Heart left ventricle (tissue), 16 donors: ENCODE data around the gene GCNT4. TPM values are rescaled to one million over a fixed set of nuclear protein-coding genes. Genes with fewer than 3 reads are reported as not detected.

Experiments
- ATAC-seq, 4 donors: fragments of 200-7000 bp; cut with Tn5 transposase; one replicate each; pipeline ENCODE4 v1.9.1; 2020 to 2022; ENCODE audit warnings: moderate library complexity in 4 of 4, mild to moderate bottlenecking in 3 of 4, moderate number of reproducible peaks in 1 of 4
- DNase-seq, 5 donors: peaks; one replicate each; pipeline ENCODE4 v3.0.0-alpha.2; 2020
- H3K27ac ChIP-seq, 12 donors: fragments of 200-600 bp; sonication (generic) in 4 of 12; one replicate each; pipeline versions ENCODE4 v1.5.0 to v1.8.0; 2016 to 2022; ENCODE audit warnings: mild to moderate bottlenecking in 2 of 12
- H3K27me3 ChIP-seq, 9 donors: fragments of 200-600 bp; sonication (generic) in 2 of 9; one replicate each; pipeline versions ENCODE4 v1.5.1 to v1.8.0; 2016 to 2022; ENCODE audit warnings: mild to moderate bottlenecking in 3 of 9
- H3K36me3 ChIP-seq, 9 donors: fragments of 200-600 bp; sonication (generic) in 2 of 9; one replicate each; pipeline versions ENCODE4 v1.5.0 to v1.8.0; 2018 to 2022; ENCODE audit warnings: mild to moderate bottlenecking in 2 of 9
- H3K4me1 ChIP-seq, 12 donors: fragments of 200-600 bp; sonication (generic) in 4 of 12; one replicate each; pipeline versions ENCODE4 v1.5.0 to v1.8.0; 2016 to 2022; ENCODE audit warnings: mild to moderate bottlenecking in 3 of 12
- H3K4me3 ChIP-seq, 12 donors: fragments of 200-600 bp; sonication (generic) in 4 of 12; one replicate each; pipeline versions ENCODE4 v1.5.0 to v1.8.0; 2017 to 2022; ENCODE audit warnings: mild to moderate bottlenecking in 9 of 12, moderate library complexity in 4 of 12
- H3K9me3 ChIP-seq, 12 donors: fragments of 200-600 bp; sonication (generic) in 4 of 12; one replicate each; pipeline versions ENCODE4 v1.5.0 to v1.8.0; 2016 to 2022; ENCODE audit warnings: mild to moderate bottlenecking in 1 of 12
- CTCF ChIP-seq, 12 donors: fragments of 200-600 bp; sonication (generic) in 4 of 12; IDR thresholded peaks; one replicate each; pipeline versions ENCODE4 v1.5.0 to v1.8.0; 2018 to 2022; ENCODE audit warnings: antibody characterized with exemption in 12 of 12, mild to moderate bottlenecking in 5 of 12
- POLR2A ChIP-seq, 2 donors: fragments of 450-650 bp; IDR thresholded peaks; one replicate each; pipeline ENCODE4 v1.6.1; 2017; ENCODE audit warnings: antibody characterized with exemption in 2 of 2, mild to moderate bottlenecking in 2 of 2, moderate library complexity in 2 of 2
- WGBS, 4 donors: extraction: QIAGEN DNeasy Blood & Tissue Kit in 2 of 4; methylation state at CpG; one replicate each; pipeline versions ENCODE4 v1.1.5 to v1.1.7; 2013 to 2018; 5-methylcytosine and 5-hydroxymethylcytosine counted together
- intact Hi-C, 10 donors: fragments of 100-400 bp; cut with DNase I; formaldehyde crosslinking; loops; one replicate each; pipeline versions ENCODE4 v1.11.1 to v1.14.2; 2022
- polyA plus RNA-seq, 2 donors: library from polyadenylated mRNA; stranded (reverse); fragments of 200-250 nt; gene quantifications; one replicate each; pipeline ENCODE4 v1.2.3, GENCODE V29; 2013
- total RNA-seq, 9 donors: library from RNA; depleted of rRNA in 2 of 9; stranded (reverse); fragments of >200 nt in 2 of 9; fragmentation: NEBNext Ultra II Directional in 3 of 9; extraction: Animal tissue kit (Norgen Biotek cat#: 25700) in 3 of 9; gene quantifications; one replicate each; pipeline versions ENCODE4 v1.1.0 to v1.2.4, GENCODE V29; 2016 to 2023
- donor health status: ischemic (EF 13 %, LVEDD 7.1; RV severe dilation, severe dysfunction).
- donor health status: healthy with polysubstance abuse.
- donor health status: DM: no; HTN: yes; CAD: no.
- donor health status: DM: no; HTN: no; CAD: no.
- donor health status: ischemic (EF 25% LVEDD 6.9; RV normal size, moderate dysfunction).
- donor health status: ischemic (EF 25% LVEDD 5.7; RV mildly dilated, moderate dysfunction).
- donor health status: healthy.
- donor health status: DM: yes; HTN: yes; CAD: no.
- donor health status: ischemic (EF 35%, LVEDD 5.7; RV mildly dilated, moderate dysfunction).
- donor health status: nonischemic (EF 11% LVEDD 7.7; RV severe dilation, severe dysfunction).
- donor health status: DM: yes; HTN: yes; CAD: no.
- donor health status: PGD.
- donor health status: ischemic (EF 29% LVEDD 5.4; RV normal size, mild dysfunction).
- donor health status: nonischemic (EF 23%, LVEDD 6.1; RV moderate dilation, normal function).

Gene GCNT4
- total and polyA plus RNA-seq, 11 donors, result 0.07 to 0.60 (median 0.37) TPM

- no peak for DNase-seq
- Histone ChIP-seq H3K9me3 (no peaks in the 10 kb centered on the region), H3K27ac (no peak overlapping the region), H3K27me3 (no peaks in the 10 kb centered on the region), H3K4me1 (no peaks in the 10 kb centered on the region), H3K4me3 (no peak overlapping the region), H3K36me3 (no peaks in the 10 kb centered on the region)
- ATAC-seq, result no peak
- TF ChIP-seq POLR2A (IDR thresholded peaks at IDR 0.05) (no peak), CTCF (IDR thresholded peaks at IDR 0.05) (no peak)
- intact Hi-C loops, result no loop called here
Measured at GRCh38 chr5:75072061-75072460, 19.7 kb upstream of the GCNT4 start.

GRCh38 chr5:75071100-75071499 is 18.7 kb upstream of the GCNT4 start:
- Histone ChIP-seq H3K27me3 (no peaks in the 10 kb centered on the region), H3K9me3 (no peaks in the 10 kb centered on the region), H3K27ac (no peak overlapping the region), H3K4me3 (no peak overlapping the region), H3K4me1 (no peaks in the 10 kb centered on the region), H3K36me3 (no peaks in the 10 kb centered on the region)
- intact Hi-C loops, result no loop called here
- no peak for DNase-seq
- TF ChIP-seq POLR2A (IDR thresholded peaks at IDR 0.05), result no peak
- TF ChIP-seq CTCF (IDR thresholded peaks at IDR 0.05), result no peak
- ATAC-seq, result no peak

- WGBS, 4 donors, result 87 to 92% (median 91%) methylated on average over 3 of the region's 3 CpGs
- Histone ChIP-seq H3K27ac (no peak overlapping the region), H3K4me1 (no peaks in the 10 kb centered on the region), H3K9me3 (no peaks in the 10 kb centered on the region), H3K4me3 (no peak overlapping the region), H3K27me3 (no peaks in the 10 kb centered on the region), H3K36me3 (no peaks in the 10 kb centered on the region)
- intact Hi-C loops, result no loop called here
- DNase-seq (no peak), ATAC-seq (no peak)
- TF ChIP-seq CTCF (IDR thresholded peaks at IDR 0.05) (no peak), POLR2A (IDR thresholded peaks at IDR 0.05) (no peak)
Measured at GRCh38 chr5:75067434-75067833, 15.1 kb upstream of the GCNT4 start.

GRCh38 chr5:75062925-75063531 is 10.7 kb upstream of the GCNT4 start:
- DNase-seq, result no peak
- TF ChIP-seq POLR2A (IDR thresholded peaks at IDR 0.05) (no peak), CTCF (IDR thresholded peaks at IDR 0.05) (no peak)
- Histone ChIP-seq H3K27me3 (no peaks in the 10 kb centered on the region), H3K36me3 (no peaks in the 10 kb centered on the region), H3K27ac (no peak overlapping the region), H3K4me3 (no peak overlapping the region), H3K9me3 (no peaks in the 10 kb centered on the region), H3K4me1 (no peaks in the 10 kb centered on the region)
- intact Hi-C loops, result no loop called here
- 85 to 88% (median 85%) methylated on average over 2 of the region's 2 CpGs for WGBS, 4 donors
- ATAC-seq, result no peak
